A673 (cell line): ENCODE data around the gene ELK4. TPM values are rescaled to one million over a fixed set of nuclear protein-coding genes. Genes with fewer than 3 reads are reported as not detected.

Experiments used
- BruUV-seq: library from RNA; stranded (reverse); fragments of 400-500 nt; replicated peaks from 2 replicates; lab custom pipeline; 2021; lab: Mats Ljungman, UMichigan
- CTCF ChIA-PET: fragments of 300-600 bp; sonication (Branson Sonifier 250); formaldehyde crosslinking; loops from one replicate; lab custom pipeline; 2022; ENCODE audit warnings: antibody characterized with exemption; lab: Charles Lee
- POLR2A ChIA-PET: fragments of 300-600 bp; sonication (Branson Sonifier 250); formaldehyde crosslinking; loops from one replicate; lab custom pipeline; 2022; ENCODE audit warnings: antibody characterized with exemption; ENCODE audit not compliant: low non-redundant PET; lab: Charles Lee
- DNase-seq: peaks from one replicate; pipeline ENCODE4 v3.0.0-alpha.2; 2015; ENCODE audit warnings: low spot score
- H3K27ac ChIP-seq: fragments of 200-600 bp; sonication (generic); 2 replicates; pipeline ENCODE4 v1.5.1; 2016; ENCODE audit warnings: mixed run types, low read depth, mild to moderate bottlenecking, mixed read lengths, antibody characterized with exemption, low read length; ENCODE audit not compliant: poor library complexity, severe bottlenecking
- H3K27me3 ChIP-seq: fragments of 200-600 bp; sonication (generic); replicated peaks from 2 replicates; pipeline ENCODE4 v1.6.1; 2017; ENCODE audit warnings: mixed run types, low read depth, mild to moderate bottlenecking, mixed read lengths, antibody characterized with exemption, low read length; ENCODE audit not compliant: insufficient read depth, poor library complexity
- H3K36me3 ChIP-seq: fragments of 200-600 bp; sonication (generic); 2 replicates; pipeline ENCODE4 v1.6.1; 2016; ENCODE audit warnings: mixed run types, mild to moderate bottlenecking, mixed read lengths, antibody characterized with exemption, low read length; ENCODE audit not compliant: insufficient read depth, poor library complexity, severe bottlenecking
- H3K4me1 ChIP-seq: fragments of 200-600 bp; sonication (generic); 2 replicates; pipeline ENCODE4 v1.6.1; 2017; ENCODE audit warnings: mixed run types, mild to moderate bottlenecking, mixed read lengths, antibody characterized with exemption, low read length; ENCODE audit not compliant: insufficient read depth, poor library complexity, severe bottlenecking
- H3K4me3 ChIP-seq: fragments of 200-600 bp; sonication (generic); 2 replicates; pipeline ENCODE4 v1.5.1; 2016; ENCODE audit warnings: low read depth, mixed run types, mild to moderate bottlenecking, mixed read lengths, low read length; ENCODE audit not compliant: poor library complexity, severe bottlenecking
- H3K9me3 ChIP-seq: fragments of 200-600 bp; sonication (generic); 2 replicates; pipeline ENCODE4 v1.6.1; 2016; ENCODE audit warnings: mixed run types, low read depth, mild to moderate bottlenecking, mixed read lengths, antibody characterized with exemption, low read length; ENCODE audit not compliant: poor library complexity, severe bottlenecking
- CTCF ChIP-seq: fragments of 300-800, 200-600 bp; sonication (generic); conservative IDR thresholded peaks from 2 replicates; pipeline ENCODE4 v1.5.1; 2017; ENCODE audit warnings: low read depth, mild to moderate bottlenecking, antibody characterized with exemption, low read length, moderate library complexity, mixed read lengths
- EZH2 ChIP-seq: fragments of 200-600 bp; sonication (generic); IDR thresholded peaks from 2 replicates; pipeline ENCODE4 v1.6.1; 2017; ENCODE audit warnings: borderline replicate concordance, low read depth, mild to moderate bottlenecking, mixed read lengths, antibody characterized with exemption, low read length; ENCODE audit not compliant: poor library complexity, severe bottlenecking
- intact Hi-C: fragments of 100-400 bp; cut with micrococcal nuclease; formaldehyde crosslinking; loops from one replicate; pipeline ENCODE4 v1.10.0; 2022; ENCODE audit not compliant: unreplicated experiment
- total RNA-seq: library from RNA; stranded (reverse); gene quantifications from 2 replicates; pipeline ENCODE4 v1.2.3, GENCODE V29; 2021

ELK4 gene
- total RNA-seq, 1 experiment from 2014 or later, result 38.2 TPM

GRCh38 chr1:205592443-205593003, 39.3 kb downstream of the ELK4 start:
- Histone ChIP-seq H3K4me3 (no peak overlapping the region), H3K4me1 (no peaks in the 10 kb centered on the region), H3K27ac (no peak overlapping the region), H3K27me3 (peaks cover 10% of the 10 kb centered on the region), H3K9me3 (no peaks in the 10 kb centered on the region), H3K36me3 (no peaks in the 10 kb centered on the region)
- BruUV-seq, result no TSS peak
- TF ChIP-seq EZH2 (no peak), CTCF (no peak)
- DNase-seq, result no peak
- POLR2A ChIA-PET, result no interaction called here
- CTCF ChIA-PET, result interaction anchor here (0.6 to 4.0 kb wide), 9 partner anchors 35 to 385 kb away, joined by 3 to 64 read pairs (median 3); partner anchors contain the start of gene ELK4
- intact Hi-C loops, result loop anchor here (1.0 kb wide), 1 partner anchor 65 kb away; no protein-coding TSS in a partner anchor

GRCh38 chr1:205591522-205592351, 40.1 kb downstream of the ELK4 start:
- BruUV-seq, result no TSS peak
- CTCF ChIA-PET, result interaction anchor here (0.6 to 4.0 kb wide), 12 partner anchors 20 to 785 kb away, joined by 3 to 64 read pairs (median 3); partner anchors contain the start of gene ELK4
- POLR2A ChIA-PET, result interaction anchor here (0.6 kb wide), 2 partner anchors 64 to 114 kb away, joined by 3 read pairs; no protein-coding TSS in a partner anchor

More at GRCh38 chr1:205591522-205592351, 40.1 kb downstream of the ELK4 start:
- Histone ChIP-seq H3K36me3 (no peaks in the 10 kb centered on the region), H3K4me3 (no peak overlapping the region), H3K4me1 (no peaks in the 10 kb centered on the region), H3K27me3 (peaks cover 10% of the 10 kb centered on the region), H3K27ac (no peak overlapping the region), H3K9me3 (no peaks in the 10 kb centered on the region)
- intact Hi-C loops, result loop anchor here (1.0 to 2.0 kb wide), 3 partner anchors 41 to 119 kb away; partner anchors contain the start of gene ELK4
- peak; percentile 84 for DNase-seq
- TF ChIP-seq CTCF (peak; percentile 97), EZH2 (no peak)
